Daoy (cell line): Measurements from ENCODE around the gene KLHL17. TPM values are rescaled to one million over a fixed set of nuclear protein-coding genes. Genes with fewer than 3 reads are reported as not detected.
A peak's percentile ranks its signal among the peaks of the same experiment; 100 is the strongest.

Experiments
- DNase-seq: peaks from one replicate; pipeline ENCODE4 v3.0.0-alpha.2; 2015; ENCODE audit warnings: low read depth
- total RNA-seq: library from RNA; depleted of rRNA; stranded (reverse); fragments of >200 nt; shearing (Covaris generic); gene quantifications from 2 replicates; pipeline ENCODE4 v1.2.3, GENCODE V29; 2014

The KLHL17 gene
- total RNA-seq, 1 experiment from 2014 or later = 9.4 TPM

- peak; percentile 87 for DNase-seq
Measured at GRCh38 chr1:921011-921837, 39.2 kb upstream of the KLHL17 start.

GRCh38 chr1:923131-923990 is 37.0 kb upstream of the KLHL17 start, which contains the start of gene SAMD11:
SAMD11 (plus strand) TSS chr1:923923; CDS start chr1:924432, 509 bp downstream.
- DNase-seq = peak; percentile 94

DNA sequence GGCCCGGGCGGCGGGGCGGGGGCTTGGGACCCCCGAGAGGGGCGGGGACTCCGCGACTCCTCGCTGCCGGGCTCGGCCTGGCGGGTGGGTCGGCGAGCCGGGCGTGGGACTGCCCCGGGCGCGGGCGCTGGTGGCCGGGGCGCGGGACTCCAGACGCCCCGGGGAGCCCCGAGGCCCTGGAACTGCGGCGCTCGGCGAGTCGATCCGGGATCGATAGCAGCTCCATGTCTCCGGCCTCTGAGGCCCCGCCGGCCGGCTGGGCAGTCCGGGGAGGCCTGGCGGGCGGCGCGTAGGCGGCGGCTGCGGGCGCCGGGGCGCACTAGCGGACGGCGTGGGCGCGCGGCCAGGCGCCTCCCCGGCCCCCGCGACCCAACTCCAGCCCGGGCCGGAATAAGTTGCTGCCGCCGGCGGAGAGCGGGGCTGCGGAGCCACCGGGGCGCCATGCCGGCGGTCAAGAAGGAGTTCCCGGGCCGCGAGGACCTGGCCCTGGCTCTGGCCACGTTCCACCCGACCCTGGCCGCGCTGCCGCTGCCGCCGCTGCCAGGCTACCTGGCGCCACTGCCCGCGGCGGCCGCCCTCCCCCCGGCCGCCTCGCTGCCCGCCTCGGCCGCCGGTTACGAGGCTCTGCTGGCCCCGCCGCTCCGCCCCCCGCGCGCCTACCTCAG is 36.3 kb upstream of the KLHL17 start:
- DNase-seq = no peak

DNA sequence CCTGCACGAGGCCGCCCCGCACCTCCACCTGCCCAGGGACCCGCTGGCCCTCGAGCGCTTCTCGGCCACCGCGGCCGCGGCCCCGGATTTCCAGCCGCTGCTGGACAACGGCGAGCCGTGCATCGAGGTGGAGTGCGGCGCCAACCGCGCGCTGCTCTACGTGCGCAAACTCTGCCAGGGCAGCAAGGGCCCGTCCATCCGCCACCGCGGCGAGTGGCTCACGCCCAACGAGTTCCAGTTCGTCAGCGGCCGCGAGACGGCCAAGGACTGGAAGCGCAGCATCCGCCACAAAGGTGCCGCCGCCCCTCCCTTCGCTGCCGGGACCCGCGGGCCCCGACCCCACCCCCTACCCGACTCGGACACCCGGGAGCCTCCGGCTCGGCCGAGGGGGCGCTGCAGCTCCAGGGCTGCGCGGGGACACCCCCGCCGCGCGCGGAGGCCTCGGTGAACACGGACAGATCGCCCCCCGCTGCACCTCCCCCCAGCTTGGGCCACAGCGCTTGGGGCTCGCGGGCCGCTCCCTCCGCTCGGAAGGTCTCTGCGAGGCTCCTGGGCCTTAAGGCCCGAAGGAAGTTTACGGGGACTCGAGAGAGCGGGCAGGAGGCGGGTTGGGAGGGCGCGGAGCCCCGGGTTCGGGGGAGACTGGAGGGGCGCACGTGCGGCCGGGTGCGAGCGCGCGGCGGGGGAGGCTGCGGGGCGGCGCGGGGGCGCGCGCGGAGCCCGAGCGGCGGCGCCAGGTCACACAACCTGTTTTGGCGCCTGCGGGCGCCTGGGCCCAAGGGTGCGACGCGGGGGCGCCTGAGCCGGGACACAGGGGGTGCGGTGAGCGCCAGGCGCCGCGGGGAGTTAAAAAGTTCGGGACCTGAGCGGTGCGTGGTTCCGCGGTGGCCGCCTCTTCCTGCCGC is 35.5 kb upstream of the KLHL17 start:
- DNase-seq = peak; percentile 81

- DNase-seq = peak; percentile 76
Measured at GRCh38 chr1:925561-926421, 34.6 kb upstream of the KLHL17 start.

DNA sequence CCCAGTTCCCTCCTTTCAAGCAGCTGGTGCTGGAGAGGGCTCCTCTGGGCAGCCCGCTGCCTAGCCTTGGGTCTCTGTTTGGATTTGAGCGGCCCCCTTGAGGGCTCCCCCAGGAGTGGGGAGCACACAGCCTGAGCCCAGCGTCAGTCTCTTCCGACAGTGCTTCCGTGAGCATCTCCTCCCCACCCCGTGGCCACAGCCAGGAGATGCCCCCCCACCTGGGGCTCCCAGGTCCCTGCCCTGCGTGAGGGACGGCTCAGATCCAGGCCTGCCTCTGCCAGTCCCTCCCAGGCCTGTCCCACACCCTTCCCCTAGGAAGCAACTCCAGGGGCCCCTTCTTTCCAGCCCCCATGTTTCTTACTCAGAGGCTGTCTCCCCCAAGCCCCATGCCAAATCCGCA is 33.1 kb upstream of the KLHL17 start:
- no peak for DNase-seq

DNA sequence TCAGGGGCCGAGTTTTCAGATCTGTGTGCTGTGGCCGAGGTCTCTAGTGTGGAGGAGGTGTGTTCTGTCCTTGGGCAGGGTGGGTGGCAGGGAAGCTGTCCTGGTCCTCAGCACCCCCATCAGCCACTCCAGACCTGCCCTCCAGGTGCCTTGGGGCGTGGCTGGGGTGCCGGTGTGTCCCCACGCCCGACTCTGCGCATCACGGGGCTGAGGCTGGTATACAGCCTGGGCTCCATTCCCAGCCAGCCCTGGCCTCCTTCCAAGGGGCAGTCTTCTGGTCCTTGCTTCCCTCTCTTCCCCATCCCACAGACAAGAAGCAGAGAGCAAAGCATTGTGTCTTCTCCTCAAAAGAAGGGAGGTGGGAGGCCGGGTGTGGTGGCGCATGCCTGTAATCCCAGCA is 32.6 kb upstream of the KLHL17 start:
- no peak for DNase-seq

DNA sequence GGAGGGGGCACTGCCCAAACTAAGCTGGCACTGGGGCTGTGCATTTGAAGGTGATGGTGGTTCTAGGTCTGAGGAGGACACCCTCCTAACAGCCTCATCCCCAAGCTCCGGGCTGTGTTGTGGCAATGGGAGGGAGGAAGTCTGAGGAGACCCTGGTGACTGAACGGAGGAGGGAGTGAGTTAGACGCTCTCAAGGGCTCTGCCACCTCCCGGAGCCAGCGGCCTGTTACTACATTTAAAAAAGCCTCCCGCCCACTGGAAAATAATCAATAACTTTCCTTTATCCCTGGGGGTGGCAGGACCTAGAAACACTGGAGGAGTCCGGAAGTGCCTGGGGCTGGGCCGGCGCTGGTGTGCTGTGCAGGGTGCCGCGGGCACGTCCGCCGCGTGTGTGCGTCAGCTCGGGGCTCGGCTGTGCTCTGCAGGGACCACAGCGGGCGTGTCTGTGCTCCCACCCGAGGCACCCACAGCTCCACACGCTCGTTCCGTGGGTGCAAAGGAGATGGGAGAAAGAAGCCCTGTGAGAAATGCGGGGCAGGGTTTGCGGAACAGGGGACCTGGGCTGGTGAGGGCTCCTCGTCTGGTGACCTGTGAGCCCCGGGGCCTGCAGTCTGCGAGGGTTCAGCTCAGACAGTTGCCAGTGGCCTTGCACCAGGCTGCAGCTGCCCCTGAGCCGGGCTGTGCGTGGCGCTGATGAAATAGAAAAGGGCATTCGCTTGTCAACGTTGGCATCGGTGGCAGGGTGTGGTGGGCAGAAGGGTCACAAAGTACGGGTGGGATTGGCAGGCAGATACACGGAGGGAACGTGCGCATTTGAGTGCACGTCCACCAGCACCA is 31.3 kb upstream of the KLHL17 start:
- DNase-seq = no peak

DNA sequence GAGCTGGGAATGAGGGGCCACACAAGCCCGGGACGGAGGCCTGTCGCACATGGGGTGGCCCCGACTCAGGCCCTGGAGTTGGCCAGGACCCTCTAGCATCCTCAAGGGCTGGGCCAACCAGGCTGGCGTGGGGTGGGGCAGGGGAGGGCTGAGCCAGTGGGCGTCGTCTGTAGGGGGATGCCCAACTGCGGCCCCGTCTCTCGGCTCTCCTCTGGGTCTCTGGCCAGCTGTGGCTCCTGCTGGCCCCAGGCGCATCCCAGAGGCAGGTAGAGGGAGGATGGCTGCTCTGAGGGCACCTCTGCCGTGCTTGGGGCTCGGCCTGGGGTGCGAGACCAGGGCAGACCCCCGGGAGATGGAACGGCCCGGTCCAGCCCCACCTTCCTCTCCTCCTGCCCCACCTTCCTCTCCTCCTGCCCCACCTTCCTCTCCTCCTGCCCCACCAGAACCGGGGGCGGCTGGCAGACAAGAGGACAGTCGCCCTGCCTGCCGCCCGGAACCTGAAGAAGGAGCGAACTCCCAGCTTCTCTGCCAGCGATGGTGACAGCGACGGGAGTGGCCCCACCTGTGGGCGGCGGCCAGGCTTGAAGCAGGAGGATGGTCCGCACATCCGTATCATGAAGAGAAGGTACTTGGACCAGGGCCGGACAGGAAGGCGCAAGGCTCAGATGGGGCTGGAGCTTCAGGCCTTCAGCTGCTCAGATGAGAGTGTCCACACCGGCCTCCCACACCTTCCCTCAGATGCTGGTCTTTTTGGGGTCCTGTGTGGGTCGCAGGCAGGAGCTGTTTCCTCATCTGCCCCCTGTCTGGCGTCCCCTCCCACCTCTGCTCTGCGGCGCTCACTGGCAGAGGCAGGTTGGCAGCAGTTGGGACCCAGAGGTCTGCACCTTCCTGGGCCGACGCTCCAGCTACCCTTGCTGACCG is 30.4 kb upstream of the KLHL17 start:
- no peak for DNase-seq

GRCh38 chr1:930633-931138 is 29.7 kb upstream of the KLHL17 start:
- no peak for DNase-seq

GRCh38 chr1:931380-932172 is 28.8 kb upstream of the KLHL17 start:
- DNase-seq = no peak

DNA sequence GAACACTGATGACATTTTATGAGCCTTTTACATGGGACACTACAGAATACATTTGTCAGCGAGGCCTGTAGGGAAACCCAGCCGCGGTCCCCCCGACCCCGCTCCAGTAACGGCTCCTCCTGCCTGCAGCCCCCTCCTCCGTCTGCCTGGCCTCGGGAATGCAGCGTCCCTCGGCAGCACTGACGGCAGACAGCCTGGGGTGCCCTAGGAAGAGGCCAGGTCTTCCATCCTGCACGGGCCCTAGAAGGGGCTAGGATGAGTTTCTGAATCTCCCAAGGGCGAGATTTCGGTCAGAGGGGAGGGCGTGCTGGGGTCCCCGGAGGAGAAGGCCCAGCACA is 28.2 kb upstream of the KLHL17 start:
- no peak for DNase-seq

GRCh38 chr1:932776-933602 is 27.4 kb upstream of the KLHL17 start:
- DNase-seq = no peak

DNA sequence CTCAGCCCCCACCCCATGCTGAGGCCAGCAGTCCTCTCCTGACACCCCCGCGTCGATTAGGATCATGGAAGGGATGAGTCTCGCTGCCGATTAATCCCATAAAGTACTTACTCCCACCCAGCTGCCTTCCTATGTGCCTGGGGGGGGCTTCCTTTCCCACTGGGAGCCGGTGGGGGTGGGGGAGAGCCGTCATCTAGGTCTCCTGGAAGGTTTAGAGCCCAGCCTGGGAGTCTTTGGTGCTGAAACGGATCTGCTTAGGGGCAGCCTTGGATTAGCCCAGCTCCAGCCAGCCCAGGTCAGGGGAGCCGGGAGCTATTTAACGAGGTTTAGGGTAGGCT is 26.8 kb upstream of the KLHL17 start:
- DNase-seq = no peak

DNA sequence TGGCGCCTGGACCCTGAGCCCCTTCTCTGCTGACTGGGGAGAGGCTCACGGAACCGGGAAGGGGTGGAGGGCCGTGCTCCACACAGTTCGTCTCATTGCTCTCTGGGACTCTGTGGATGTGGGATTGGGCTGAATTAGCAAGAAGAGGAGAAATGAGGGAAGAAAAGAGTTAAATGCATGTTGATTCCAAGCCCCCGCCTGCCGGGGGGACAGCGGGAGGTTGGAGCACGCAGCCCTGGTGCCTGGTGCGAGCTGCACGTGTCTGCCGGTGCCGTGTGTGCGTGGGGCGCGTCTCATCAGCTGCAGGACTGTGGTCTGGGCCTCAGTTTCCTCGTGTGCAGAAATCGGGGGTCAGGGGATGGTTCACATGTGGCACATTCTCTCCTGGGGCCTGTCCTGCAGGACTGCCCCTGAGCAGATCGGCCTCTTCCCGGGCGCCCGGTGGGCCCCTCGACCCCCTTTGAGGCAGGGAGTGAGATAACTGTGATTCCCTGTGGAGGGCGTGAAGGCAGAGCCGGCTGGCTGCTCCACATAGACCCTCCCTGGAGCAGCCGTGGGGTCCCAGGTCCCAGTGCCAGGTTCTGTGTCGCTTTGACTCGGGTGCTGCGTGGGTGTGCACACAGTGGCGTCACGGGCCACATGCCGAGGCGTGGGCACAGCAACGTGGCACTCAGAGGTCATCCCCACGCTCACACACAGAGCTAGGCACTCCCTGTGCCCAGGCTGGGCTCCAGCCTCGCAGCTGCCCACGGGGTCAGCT is 25.2 kb upstream of the KLHL17 start:
- DNase-seq = no peak

DNA sequence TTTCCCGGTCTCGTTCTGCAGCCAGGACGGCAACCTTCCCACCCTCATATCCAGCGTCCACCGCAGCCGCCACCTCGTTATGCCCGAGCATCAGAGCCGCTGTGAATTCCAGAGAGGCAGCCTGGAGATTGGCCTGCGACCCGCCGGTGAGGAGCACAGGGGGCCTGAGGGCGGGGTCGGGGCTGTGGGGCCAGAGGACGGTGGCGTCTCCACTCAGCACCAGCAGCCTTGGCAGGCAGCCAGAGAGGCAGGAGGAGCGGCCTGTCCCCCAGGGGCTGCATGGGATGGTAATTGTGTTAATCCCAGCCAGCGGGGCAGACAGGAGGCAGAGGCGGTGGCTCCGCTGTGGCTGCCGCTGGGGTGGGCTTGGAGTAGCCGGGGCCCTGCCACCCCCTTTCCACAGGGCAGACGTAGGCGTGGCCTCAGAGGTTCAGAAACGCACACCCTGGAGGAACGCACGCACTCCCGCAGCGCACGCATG is 24.6 kb upstream of the KLHL17 start:
- peak; percentile 50 for DNase-seq
